Middle frontal gyrus (tissue), 1 donor: ENCODE measurements around the gene FZD7.

Source experiments
- DNase-seq: peaks from one replicate; pipeline ENCODE4 v3.0.0-alpha.2; 2015; ENCODE audit warnings: low spot score; ENCODE audit errors: extremely low spot score

Gene FZD7

DNA sequence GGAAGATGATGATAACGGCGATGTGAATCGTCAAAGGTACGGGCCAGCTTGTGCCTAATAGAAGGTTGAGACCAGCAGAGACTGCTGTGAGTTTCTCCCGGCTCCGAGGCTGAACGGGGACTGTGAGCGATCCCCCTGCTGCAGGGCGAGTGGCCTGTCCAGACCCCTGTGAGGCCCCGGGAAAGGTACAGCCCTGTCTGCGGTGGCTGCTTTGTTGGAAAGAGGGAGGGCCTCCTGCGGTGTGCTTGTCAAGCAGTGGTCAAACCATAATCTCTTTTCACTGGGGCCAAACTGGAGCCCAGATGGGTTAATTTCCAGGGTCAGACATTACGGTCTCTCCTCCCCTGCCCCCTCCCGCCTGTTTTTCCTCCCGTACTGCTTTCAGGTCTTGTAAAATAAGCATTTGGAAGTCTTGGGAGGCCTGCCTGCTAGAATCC is 3.0 kb downstream of the FZD7 start:
- DNase-seq: no peak

- DNase-seq: no peak
Observed at GRCh38 chr2:202037086-202037485, 3.4 kb downstream of the FZD7 start.

GRCh38 chr2:202038471-202039277 is 5.0 kb downstream of the FZD7 start:
- no peak for DNase-seq

DNA sequence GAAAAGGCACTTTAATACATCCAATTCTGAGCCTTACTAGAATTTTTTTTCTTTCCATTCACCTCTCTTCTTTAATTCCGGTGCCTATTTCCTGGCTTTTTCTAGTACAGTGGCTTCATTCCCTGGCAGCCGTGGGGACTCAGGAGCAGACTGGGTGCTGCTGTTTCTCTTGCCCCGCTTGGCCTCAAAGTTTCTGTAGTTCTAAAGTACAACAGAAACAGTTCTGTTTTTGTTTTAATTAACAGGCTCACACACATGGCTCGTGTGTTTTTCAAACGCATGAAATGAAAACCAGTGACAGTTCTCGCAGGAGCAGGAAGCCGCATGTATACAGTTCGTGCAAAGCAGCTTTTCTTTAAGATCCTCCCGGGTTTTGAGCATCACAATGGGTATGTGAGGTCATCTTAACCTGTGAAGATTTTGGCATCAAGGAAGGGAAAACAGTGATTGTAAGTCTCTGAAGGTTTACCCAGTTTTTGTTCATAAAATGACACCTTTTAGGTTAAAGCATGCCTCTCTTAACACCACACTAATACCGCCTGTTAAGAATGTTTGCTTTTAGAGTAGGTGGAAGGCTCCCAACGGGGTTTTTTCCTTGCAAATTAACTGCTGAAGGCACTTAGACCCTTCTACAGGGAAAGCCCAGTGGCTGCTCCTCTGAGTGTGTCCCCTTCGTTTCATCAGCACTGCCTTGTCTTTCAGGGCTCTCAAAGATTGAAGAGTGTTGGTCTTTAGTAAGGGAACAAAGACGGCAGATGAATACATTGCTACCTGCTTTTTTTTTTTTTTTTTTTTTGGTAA is 5.8 kb downstream of the FZD7 start:
- no peak for DNase-seq

- no peak for DNase-seq
Observed at GRCh38 chr2:202040079-202040844, 6.6 kb downstream of the FZD7 start.

DNA sequence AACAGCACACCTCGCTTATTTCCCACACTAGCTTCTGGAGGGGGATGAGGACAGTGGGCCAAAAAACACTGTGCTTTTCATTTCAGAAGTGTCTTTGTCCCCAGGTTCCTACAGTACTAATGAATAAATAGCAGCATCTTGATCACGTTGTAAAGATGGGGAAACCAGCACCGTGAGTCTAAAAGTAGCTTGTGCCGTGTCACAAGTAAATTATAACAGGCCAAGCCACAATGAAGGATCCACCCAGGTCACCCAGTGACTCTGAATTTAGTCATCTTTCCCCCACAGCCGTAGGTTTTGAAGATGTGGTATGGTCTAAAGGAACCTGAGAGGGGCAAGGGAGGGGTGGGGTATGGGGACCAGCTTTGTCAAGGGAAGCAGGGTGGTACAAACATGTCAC is 8.8 kb downstream of the FZD7 start:
- DNase-seq: no peak

GRCh38 chr2:202043475-202043874 is 9.8 kb downstream of the FZD7 start:
- DNase-seq: no peak

GRCh38 chr2:202044777-202045176 is 11.1 kb downstream of the FZD7 start:
- no peak for DNase-seq

DNA sequence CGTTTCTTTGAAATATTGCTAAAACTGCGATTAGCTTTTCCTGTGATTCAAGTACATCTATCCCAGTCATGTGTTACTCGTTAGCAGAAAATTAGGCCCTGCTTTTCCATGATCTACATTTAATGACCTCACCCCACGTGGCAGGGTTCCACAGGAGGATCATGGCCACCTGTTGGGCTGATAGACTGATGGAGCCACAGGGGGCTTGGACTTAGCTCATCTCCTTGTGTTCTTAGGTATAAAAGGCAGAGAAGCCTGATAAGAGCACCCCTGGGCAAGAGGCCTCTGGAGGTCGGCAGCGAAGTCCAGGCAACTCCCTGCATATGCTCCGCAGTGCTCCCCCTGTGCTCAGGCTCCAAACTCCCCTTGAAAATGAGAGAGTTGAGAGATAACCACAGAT is 12.9 kb downstream of the FZD7 start:
- DNase-seq: no peak

GRCh38 chr2:202049092-202049728 is 15.6 kb downstream of the FZD7 start:
- no peak for DNase-seq

DNA sequence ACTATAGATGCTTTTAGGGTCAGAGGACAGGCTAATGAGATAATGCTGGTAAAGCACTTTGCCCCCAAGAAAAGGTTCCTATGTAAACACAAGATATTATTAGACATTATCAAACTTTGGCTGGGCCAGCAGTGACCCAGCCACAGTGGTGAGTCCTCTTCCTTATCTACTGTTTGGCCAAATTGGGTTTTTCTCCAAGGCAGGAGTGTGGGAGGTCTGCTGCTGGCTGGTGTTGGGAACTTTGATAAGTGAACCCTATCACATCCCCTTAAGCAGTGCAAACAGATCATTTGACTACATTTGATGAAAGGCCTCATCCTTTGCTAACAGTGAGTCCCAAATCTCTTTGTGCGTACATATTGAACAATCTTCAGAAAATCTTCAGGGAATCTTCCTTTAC is 16.2 kb downstream of the FZD7 start:
- DNase-seq: no peak

- DNase-seq: no peak
Observed at GRCh38 chr2:202050652-202051051, 17.0 kb downstream of the FZD7 start.

GRCh38 chr2:202051499-202052161 is 18.0 kb downstream of the FZD7 start:
- no peak for DNase-seq

DNA sequence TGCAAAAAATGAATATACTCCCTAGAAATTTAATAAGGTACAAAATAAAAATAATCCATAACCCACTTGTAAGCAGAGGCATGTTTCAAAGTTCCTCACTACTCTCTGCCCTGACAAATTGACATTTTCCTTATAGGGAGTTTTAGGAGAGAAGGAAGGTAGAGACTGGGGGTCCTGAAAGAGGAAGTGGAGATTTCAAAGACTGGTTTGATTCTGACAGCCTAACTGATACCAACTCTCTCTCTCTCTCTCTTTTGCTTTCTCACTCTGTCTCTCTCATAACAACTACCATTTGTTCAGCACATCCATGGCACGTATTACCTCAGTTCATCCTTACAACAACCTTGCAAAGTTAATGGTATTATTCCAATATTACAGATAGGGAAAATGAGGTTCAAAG is 18.6 kb downstream of the FZD7 start:
- DNase-seq: no peak

DNA sequence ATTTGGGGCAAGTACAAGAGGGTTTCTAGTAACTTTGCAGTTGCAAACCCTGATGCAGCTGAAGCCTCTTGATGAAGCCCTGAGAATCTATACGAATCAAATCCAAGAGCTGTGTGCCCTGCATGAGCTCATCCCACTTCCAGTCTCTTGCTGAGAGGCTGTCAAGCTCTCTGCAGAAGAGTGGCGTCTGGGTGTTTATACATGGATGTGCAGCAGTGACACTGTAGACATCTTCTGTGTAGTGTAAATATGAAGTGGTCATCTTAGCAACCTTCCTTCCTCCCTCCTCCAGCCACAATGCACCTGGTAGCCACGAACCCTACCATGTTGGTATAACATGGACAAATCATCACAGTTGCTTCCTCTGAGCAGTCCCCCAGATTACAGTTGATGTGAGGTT is 21.0 kb downstream of the FZD7 start:
- no peak for DNase-seq

GRCh38 chr2:202056611-202057010 is 23.0 kb downstream of the FZD7 start:
- DNase-seq: no peak

GRCh38 chr2:202060218-202060617 is 26.6 kb downstream of the FZD7 start:
- DNase-seq: no peak

GRCh38 chr2:202061695-202062094 is 28.0 kb downstream of the FZD7 start:
- DNase-seq: no peak

- DNase-seq: peak; percentile 17
Observed at GRCh38 chr2:202064171-202064880, 30.7 kb downstream of the FZD7 start.

GRCh38 chr2:202064881-202065230 is 31.2 kb downstream of the FZD7 start:
- DNase-seq: no peak
